Calu3 (cell line): Measurements from ENCODE around the gene DNAH14. TPM values are rescaled to one million over a fixed set of nuclear protein-coding genes. Genes with fewer than 3 reads are reported as not detected.

Experiments
- BruUV-seq: library from RNA; stranded (reverse); fragments of 400-500 nt; replicated peaks from 2 replicates; lab custom pipeline; 2021; lab: Mats Ljungman, UMichigan
- CTCF ChIA-PET: fragments of 300-600 bp; sonication (Branson Sonifier 250); formaldehyde crosslinking; loops from one replicate; lab custom pipeline; 2022; ENCODE audit warnings: antibody characterized with exemption; lab: Charles Lee
- DNase-seq: peaks from one replicate; pipeline ENCODE4 v3.0.0; 2022
- H3K27ac Mint-ChIP-seq: one replicate; pipeline ENCODE4 v1.8.0; 2022; ENCODE audit warnings: mixed read lengths; ENCODE audit not compliant: unreplicated experiment
- H3K27me3 Mint-ChIP-seq: one replicate; pipeline ENCODE4 v1.8.0; 2022; ENCODE audit warnings: mixed read lengths; ENCODE audit not compliant: unreplicated experiment
- H3K36me3 Mint-ChIP-seq: one replicate; pipeline ENCODE4 v1.8.0; 2022; ENCODE audit warnings: mild to moderate bottlenecking, moderate library complexity, mixed read lengths; ENCODE audit not compliant: insufficient read depth, unreplicated experiment
- H3K4me1 Mint-ChIP-seq: one replicate; pipeline ENCODE4 v1.8.0; 2022; ENCODE audit warnings: mild to moderate bottlenecking, low read depth, mixed read lengths; ENCODE audit not compliant: unreplicated experiment
- H3K4me3 Mint-ChIP-seq: one replicate; pipeline ENCODE4 v1.8.0; 2022; ENCODE audit warnings: mild to moderate bottlenecking, low read depth, moderate library complexity, mixed read lengths; ENCODE audit not compliant: unreplicated experiment
- H3K9me3 Mint-ChIP-seq: one replicate; pipeline ENCODE4 v1.8.0; 2022; ENCODE audit warnings: low read depth, mixed read lengths; ENCODE audit not compliant: unreplicated experiment
- CTCF ChIP-seq: fragments of 200-600 bp; IDR thresholded peaks from one replicate; pipeline ENCODE4 v1.8.0; 2022; ENCODE audit warnings: antibody characterized with exemption; ENCODE audit not compliant: unreplicated experiment
- intact Hi-C: fragments of 100-400 bp; cut with micrococcal nuclease; formaldehyde crosslinking; loops from one replicate; pipeline ENCODE4 v1.10.0; 2022; ENCODE audit not compliant: unreplicated experiment
- total RNA-seq: library from RNA; stranded (reverse); gene quantifications from 2 replicates; pipeline ENCODE4 v1.2.3, GENCODE V29; 2022

Gene DNAH14
- total RNA-seq, 1 experiment from 2014 or later, result 66.8 TPM

- H3K9me3 Mint-ChIP-seq, result peaks cover 5% of the 10 kb centered on the region
- no peaks in the 10 kb centered on the region for H3K4me1 Mint-ChIP-seq
- TF ChIP-seq CTCF, result no peak
- H3K27ac Mint-ChIP-seq, result no peak overlapping the region
- CTCF ChIA-PET, result no interaction called here
- peaks cover 57% of the 10 kb centered on the region for H3K27me3 Mint-ChIP-seq
- DNase-seq, result no peak
- intact Hi-C loops, result no loop called here
- H3K36me3 Mint-ChIP-seq, result no peaks in the 10 kb centered on the region
- BruUV-seq, result no TSS peak
- H3K4me3 Mint-ChIP-seq, result no peak overlapping the region
Measured at GRCh38 chr1:224901087-224901810, 28.2 kb upstream of the DNAH14 start.

GRCh38 chr1:224903955-224904354 is 25.5 kb upstream of the DNAH14 start:
- intact Hi-C loops, result no loop called here
- no peak overlapping the region for H3K4me3 Mint-ChIP-seq
- no peaks in the 10 kb centered on the region for H3K36me3 Mint-ChIP-seq
- H3K27me3 Mint-ChIP-seq, result peaks cover 65% of the 10 kb centered on the region
- H3K27ac Mint-ChIP-seq, result no peak overlapping the region
- no peak for TF ChIP-seq CTCF
- no peak for DNase-seq
- CTCF ChIA-PET, result no interaction called here
- BruUV-seq, result no TSS peak
- H3K4me1 Mint-ChIP-seq, result no peaks in the 10 kb centered on the region
- H3K9me3 Mint-ChIP-seq, result no peaks in the 10 kb centered on the region

- Mint-ChIP-seq H3K9me3 (peaks cover 3% of the 10 kb centered on the region), H3K27me3 (peaks cover 68% of the 10 kb centered on the region), H3K27ac (no peak overlapping the region), H3K4me1 (no peaks in the 10 kb centered on the region), H3K36me3 (no peaks in the 10 kb centered on the region), H3K4me3 (no peak overlapping the region)
- no TSS peak for BruUV-seq
- intact Hi-C loops, result no loop called here
- CTCF ChIA-PET, result interaction anchor here (0.6 kb wide), 1 partner anchor 365 kb away, joined by 4 read pairs; no protein-coding TSS in a partner anchor
- DNase-seq, result no peak
- TF ChIP-seq CTCF, result no peak
Measured at GRCh38 chr1:224906340-224906739, 23.1 kb upstream of the DNAH14 start.

GRCh38 chr1:224911217-224911616 is 18.3 kb upstream of the DNAH14 start:
- Mint-ChIP-seq H3K4me3 (no peak overlapping the region), H3K36me3 (no peaks in the 10 kb centered on the region), H3K27me3 (peaks cover 46% of the 10 kb centered on the region), H3K27ac (no peak overlapping the region), H3K4me1 (no peaks in the 10 kb centered on the region), H3K9me3 (peaks cover 11% of the 10 kb centered on the region)
- TF ChIP-seq CTCF, result no peak
- no peak for DNase-seq
- CTCF ChIA-PET, result no interaction called here
- intact Hi-C loops, result no loop called here
- BruUV-seq, result no TSS peak
